GM12878 (cell line): Measurements from ENCODE around the gene ERC1. TPM values are rescaled to one million over a fixed set of nuclear protein-coding genes. Genes with fewer than 3 reads are reported as not detected.

Experiments
- ATAC-seq: fragments of 200-7000 bp; cut with Tn5 transposase; 3 replicates; pipeline ENCODE4 v1.9.1; 2020; ENCODE audit warnings: mild to moderate bottlenecking, moderate library complexity
- BruUV-seq: library from RNA; stranded (reverse); fragments of 400-500 nt; replicated peaks from 2 replicates; lab custom pipeline; 2021; lab: Mats Ljungman, UMichigan
- CTCF ChIA-PET: fragments of 300-600 bp; sonication (Branson Sonifier 250); formaldehyde crosslinking; extraction: SDS; loops from one replicate; lab custom pipeline; 2021; ENCODE audit warnings: inconsistent platforms; lab: Yijun Ruan, JAX
- POLR2A ChIA-PET: fragments of 350-600 bp; formaldehyde crosslinking; extraction: SDS; loops from one replicate; lab custom pipeline; 2021; ENCODE audit warnings: inconsistent platforms; lab: Charles Lee
- RAD21 ChIA-PET: fragments of 300-600 bp; sonication (Branson Sonifier 250); formaldehyde crosslinking; loops from one replicate; lab custom pipeline; 2023; ENCODE audit warnings: antibody characterized with exemption; ENCODE audit not compliant: unreplicated experiment; lab: Charles Lee
- SMC1A ChIA-PET: fragments of 300-600 bp; sonication (Branson Sonifier 250); formaldehyde crosslinking; loops from one replicate; lab custom pipeline; 2023; ENCODE audit not compliant: unreplicated experiment, uncharacterized antibody; lab: Charles Lee
- DNase-seq: peaks from one replicate; pipeline ENCODE4 v3.0.0-alpha.2; 2011; ENCODE audit warnings: low read depth, low spot score
- FAIRE-seq: peaks from 3 replicates; lab custom pipeline; 2011; peaks lifted over from hg19 to GRCh38; lab: Jason Lieb, UNC
- H2AFZ ChIP-seq: 2 replicates; pipeline ENCODE4 v1.6.0; 2011; ENCODE audit warnings: low read depth, low read length, control low read depth; ENCODE audit not compliant: control insufficient read depth
- H3K27ac ChIP-seq: 2 replicates; pipeline ENCODE4 v1.5.1; 2011; ENCODE audit warnings: control low read depth; ENCODE audit not compliant: control insufficient read depth, insufficient read depth
- H3K27me3 ChIP-seq, 2 experiments: replicated peaks in 1 of 2; 2 replicates each; pipeline versions ENCODE4 v1.6.0 to v1.6.1; 2011; ENCODE audit warnings: low read length in 1 of 2; ENCODE audit not compliant: control insufficient read depth in 2 of 2, insufficient read depth in 2 of 2
- H3K36me3 ChIP-seq, 2 experiments: 2 replicates each; pipeline ENCODE4 v1.5.1; 2011; ENCODE audit warnings: low read length in 1 of 2; ENCODE audit not compliant: control insufficient read depth in 2 of 2, insufficient read depth in 2 of 2
- H3K4me1 ChIP-seq: 2 replicates; pipeline ENCODE4 v1.6.1; 2011; ENCODE audit warnings: mild to moderate bottlenecking, low read length, moderate library complexity, mixed read lengths; ENCODE audit not compliant: control insufficient read depth, insufficient read depth
- H3K4me2 ChIP-seq: 2 replicates; pipeline ENCODE4 v1.6.0; 2011; ENCODE audit warnings: control low read depth; ENCODE audit not compliant: control insufficient read depth, insufficient read depth
- H3K4me3 ChIP-seq: fragments of 200-600 bp; sonication (generic); 2 replicates; pipeline ENCODE4 v1.5.1; 2016
- H3K79me2 ChIP-seq: 2 replicates; pipeline ENCODE4 v1.6.0; 2011; ENCODE audit warnings: low read length; ENCODE audit not compliant: control insufficient read depth, insufficient read depth
- H3K9ac ChIP-seq: 2 replicates; pipeline ENCODE4 v1.8.0; 2011; ENCODE audit warnings: low read length, control low read depth, mixed read lengths; ENCODE audit not compliant: control insufficient read depth, insufficient read depth
- H3K9me3 ChIP-seq: replicated peaks from 3 replicates; pipeline ENCODE4 v1.5.1; 2011; ENCODE audit warnings: mild to moderate bottlenecking, low read length; ENCODE audit not compliant: control insufficient read depth, insufficient read depth
- H4K20me1 ChIP-seq: 2 replicates; pipeline ENCODE4 v1.6.0; 2011; ENCODE audit not compliant: control insufficient read depth, insufficient read depth
- CBX3 ChIP-seq: fragments of 200-600 bp; sonication (generic); IDR thresholded peaks from 2 replicates; pipeline ENCODE4 v1.6.1; 2016; ENCODE audit warnings: low read depth, borderline replicate concordance
- CHD1 ChIP-seq: IDR thresholded peaks from 2 replicates; pipeline ENCODE4 v1.6.1; 2012; ENCODE audit warnings: low read depth, low read length, improper control_type of control experiment
- EGR1 ChIP-seq, 2 experiments: IDR thresholded peaks; 1 replicate in 1 of 2; 2 replicates in 1 of 2; pipeline ENCODE4 v1.6.1; 2011 to 2012; ENCODE audit warnings: low read depth in 2 of 2, low read length in 2 of 2, borderline replicate concordance in 1 of 2, mild to moderate bottlenecking in 1 of 2, moderate library complexity in 1 of 2
- FOXK2 ChIP-seq: fragments of 450-650 bp; IDR thresholded peaks from 2 replicates; pipeline ENCODE4 v1.6.1; 2017; ENCODE audit warnings: mild to moderate bottlenecking, moderate library complexity
- IKZF2 ChIP-seq, 2 experiments: fragments of 450-650 bp; IDR thresholded peaks; 2 replicates each; pipeline ENCODE4 v1.6.1; 2017; ENCODE audit warnings: mild to moderate bottlenecking in 2 of 2, moderate library complexity in 2 of 2
- MYB ChIP-seq: fragments of 150-350 bp; IDR thresholded peaks from 2 replicates; pipeline ENCODE4 v1.6.1; 2014; ENCODE audit warnings: mild to moderate bottlenecking, low read depth, low read length, borderline replicate concordance
- NBN ChIP-seq: fragments of 450-650 bp; IDR thresholded peaks from 2 replicates; pipeline ENCODE4 v1.6.1; 2016
- NFIC ChIP-seq: IDR thresholded peaks from 2 replicates; pipeline ENCODE4 v1.6.1; 2012; ENCODE audit warnings: low read depth, mild to moderate bottlenecking, inconsistent platforms, low read length, moderate library complexity
- PAX8 ChIP-seq: fragments of 450-650 bp; IDR thresholded peaks from 2 replicates; pipeline ENCODE4 v1.6.1; 2017; ENCODE audit warnings: mild to moderate bottlenecking, moderate library complexity
- POU2F2 ChIP-seq: IDR thresholded peaks from 3 replicates; pipeline ENCODE4 v1.6.1; 2011; ENCODE audit warnings: low read depth, mild to moderate bottlenecking, low read length, borderline replicate concordance
- RAD51 ChIP-seq: fragments of 450-650 bp; IDR thresholded peaks from 2 replicates; pipeline ENCODE4 v1.6.1; 2016; ENCODE audit warnings: moderate library complexity, mild to moderate bottlenecking, inconsistent platforms
- SMARCA5 ChIP-seq: fragments of 450-650 bp; IDR thresholded peaks from 2 replicates; pipeline ENCODE4 v1.6.1; 2017; ENCODE audit warnings: mild to moderate bottlenecking
- STAT3 ChIP-seq: IDR thresholded peaks from 2 replicates; pipeline ENCODE4 v1.6.1; 2011; ENCODE audit warnings: low read depth, low read length, improper control_type of control experiment
- WGBS: methylation state at CpG from one replicate; pipeline ENCODE4 v1.1.6; 2016; ENCODE audit warnings: low lambda C conversion rate; ENCODE audit not compliant: insufficient replicate concordance, insufficient coverage; ENCODE audit errors: missing lambda C conversion rate; 5-methylcytosine and 5-hydroxymethylcytosine counted together
- in situ Hi-C: fragments of 300-500 bp; cut with MboI; formaldehyde crosslinking; loops from 9 replicates; pipeline ENCODE4 v1.14.3; 2018; ENCODE audit warnings: mixed read lengths
- intact Hi-C: fragments of 100-400 bp; cut with micrococcal nuclease; formaldehyde crosslinking; loops from one replicate; pipeline ENCODE4 v1.14.2; 2022; ENCODE audit not compliant: unreplicated experiment
- polyA plus RNA-seq, 11 experiments: library from polyadenylated mRNA; depleted of rRNA in 4 of 11; unstranded in 6 of 11; stranded (reverse) in 5 of 11; fragments of >200 nt; fragmentation: Nextera tagmentation in 4 of 11; fragmentation: Illumina TruSeq in 1 of 11; extraction: Ambion mirVana in 4 of 11; extraction: Trizol in 1 of 11; gene quantifications; 1 replicate in 1 of 11; 2 replicates in 10 of 11; pipeline versions ENCODE4 v1.2.1 to v1.2.3, GENCODE V29; 2011 to 2016; ENCODE audit warnings: inconsistent platforms in 2 of 11, missing spikeins in 2 of 11, low read depth in 1 of 11
- total RNA-seq, 4 experiments: library from RNA; depleted of rRNA in 3 of 4; stranded (reverse); fragments of >200 nt in 3 of 4; fragmentation: Illumina TruSeq in 1 of 4; extraction: Trizol in 1 of 4; gene quantifications; 2 replicates each; pipeline versions ENCODE4 v1.2.1 to v1.2.3, GENCODE V29; 2013 to 2021
- TF ChIP-seq, protein P1 (sequence below): fragments of 450-650 bp; IDR thresholded peaks from 2 replicates; pipeline ENCODE4 v1.6.1; 2018; ENCODE audit warnings: mild to moderate bottlenecking, low read depth, moderate library complexity; ENCODE audit not compliant: partially characterized antibody
- TF ChIP-seq, protein P2 (sequence below): fragments of 450-650 bp; IDR thresholded peaks from 2 replicates; pipeline ENCODE4 v1.6.1; 2016; ENCODE audit warnings: mild to moderate bottlenecking
- TF ChIP-seq, protein P3 (sequence below): fragments of 450-650 bp; conservative IDR thresholded peaks from 2 replicates; pipeline ENCODE4 v1.6.1; 2017; ENCODE audit warnings: mild to moderate bottlenecking, moderate library complexity
- TF ChIP-seq, protein P4 (sequence below): fragments of 450-650 bp; IDR thresholded peaks from 2 replicates; pipeline ENCODE4 v1.6.1; 2016; ENCODE audit warnings: mild to moderate bottlenecking

The ERC1 gene
- total and polyA plus RNA-seq, 10 of the 15 experiments (the other 5 are each of a cell fraction or from before 2014, with no cell fraction given) = 0.75 to 8.0 (median 5.0) TPM

DNA sequence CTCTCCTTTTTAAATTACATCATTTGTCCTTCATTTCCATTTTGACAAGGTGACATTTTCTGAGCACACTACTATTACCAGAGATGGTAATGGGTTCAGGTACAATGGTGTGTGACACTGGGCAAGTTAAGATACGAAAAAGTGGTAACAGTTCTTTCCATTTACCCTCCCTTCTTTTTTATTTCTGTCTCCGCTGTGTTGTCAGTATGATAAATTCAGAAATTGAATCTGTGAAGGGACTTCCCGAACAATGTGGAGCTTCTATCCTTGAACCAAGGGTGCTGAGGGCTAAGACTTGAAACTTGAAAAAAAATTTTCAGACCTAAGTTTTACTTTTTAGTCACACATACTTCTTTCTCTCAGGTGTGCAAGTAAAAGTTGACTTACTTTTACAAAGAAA, 103.7 kb downstream of the ERC1 start:
- ChIA-PET RAD21 (interaction anchor here (0.9 to 2.0 kb wide), 8 partner anchors 14 to 642 kb away, joined by 3 to 8 read pairs (median 5); no protein-coding TSS in a partner anchor), CTCF (interaction anchor here (0.7 to 4.2 kb wide), 8 partner anchors 11 to 508 kb away, joined by 3 to 44 read pairs (median 6); no protein-coding TSS in a partner anchor), POLR2A (interaction anchor here (0.6 to 1.4 kb wide), 4 partner anchors 11 to 425 kb away, joined by 4 to 5 read pairs (median 4); no protein-coding TSS in a partner anchor), SMC1A (interaction anchor here (0.5 to 2.3 kb wide), 9 partner anchors 9 to 508 kb away, joined by 3 to 15 read pairs (median 5); no protein-coding TSS in a partner anchor)
- intact Hi-C loops = loop anchor here (5.0 kb wide), 1 partner anchor 527 kb away; no protein-coding TSS in a partner anchor
- H2AFZ ChIP-seq = peak overlapping the region; percentile 13
- no peak overlapping the region for H3K9ac ChIP-seq
- in situ Hi-C loops = loop anchor here (5.0 kb wide), 1 partner anchor 527 kb away; no protein-coding TSS in a partner anchor
- H3K4me3 ChIP-seq = no peak overlapping the region
- H3K4me1 ChIP-seq = peaks cover 28% of the 10 kb centered on the region
- H3K27ac ChIP-seq = peak overlapping the region; percentile 35; the same call in 1 of the 2 replicates
- no peaks in the 10 kb centered on the region for H3K27me3 ChIP-seq
- no peaks in the 10 kb centered on the region for H3K9me3 ChIP-seq
- H3K4me2 ChIP-seq = peak overlapping the region; percentile 56
- no TSS peak for BruUV-seq
- no peaks in the 10 kb centered on the region for H3K79me2 ChIP-seq
- no peaks in the 10 kb centered on the region for H4K20me1 ChIP-seq
- peak; percentile 56 for ATAC-seq
- no peak for FAIRE-seq
- no peaks in the 10 kb centered on the region for H3K36me3 ChIP-seq
- WGBS = 2% methylated on average over 3 of the region's 3 CpGs
- DNase-seq = peak; percentile 49
- no peak for TF ChIP-seq POU2F2
- TF ChIP-seq EGR1 (IDR thresholded peaks at IDR 0.05; ENCODE audit: borderline replicate concordance in 1 of 2, low read depth in 2 of 2, low read length in 2 of 2) = no peak
- TF ChIP-seq PAX8 = no peak
- 0 out of 2 replicates have a peak, but pooled peaks have one; percentile 37 for TF ChIP-seq SMARCA5
- TF ChIP-seq, protein P1, sequence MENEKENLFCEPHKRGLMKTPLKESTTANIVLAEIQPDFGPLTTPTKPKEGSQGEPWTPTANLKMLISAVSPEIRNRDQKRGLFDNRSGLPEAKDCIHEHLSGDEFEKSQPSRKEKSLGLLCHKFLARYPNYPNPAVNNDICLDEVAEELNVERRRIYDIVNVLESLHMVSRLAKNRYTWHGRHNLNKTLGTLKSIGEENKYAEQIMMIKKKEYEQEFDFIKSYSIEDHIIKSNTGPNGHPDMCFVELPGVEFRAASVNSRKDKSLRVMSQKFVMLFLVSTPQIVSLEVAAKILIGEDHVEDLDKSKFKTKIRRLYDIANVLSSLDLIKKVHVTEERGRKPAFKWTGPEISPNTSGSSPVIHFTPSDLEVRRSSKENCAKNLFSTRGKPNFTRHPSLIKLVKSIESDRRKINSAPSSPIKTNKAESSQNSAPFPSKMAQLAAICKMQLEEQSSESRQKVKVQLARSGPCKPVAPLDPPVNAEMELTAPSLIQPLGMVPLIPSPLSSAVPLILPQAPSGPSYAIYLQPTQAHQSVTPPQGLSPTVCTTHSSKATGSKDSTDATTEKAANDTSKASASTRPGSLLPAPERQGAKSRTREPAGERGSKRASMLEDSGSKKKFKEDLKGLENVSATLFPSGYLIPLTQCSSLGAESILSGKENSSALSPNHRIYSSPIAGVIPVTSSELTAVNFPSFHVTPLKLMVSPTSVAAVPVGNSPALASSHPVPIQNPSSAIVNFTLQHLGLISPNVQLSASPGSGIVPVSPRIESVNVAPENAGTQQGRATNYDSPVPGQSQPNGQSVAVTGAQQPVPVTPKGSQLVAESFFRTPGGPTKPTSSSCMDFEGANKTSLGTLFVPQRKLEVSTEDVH = no peak
- TF ChIP-seq STAT3 = no peak
- TF ChIP-seq MYB = no peak
- TF ChIP-seq, protein P2, sequence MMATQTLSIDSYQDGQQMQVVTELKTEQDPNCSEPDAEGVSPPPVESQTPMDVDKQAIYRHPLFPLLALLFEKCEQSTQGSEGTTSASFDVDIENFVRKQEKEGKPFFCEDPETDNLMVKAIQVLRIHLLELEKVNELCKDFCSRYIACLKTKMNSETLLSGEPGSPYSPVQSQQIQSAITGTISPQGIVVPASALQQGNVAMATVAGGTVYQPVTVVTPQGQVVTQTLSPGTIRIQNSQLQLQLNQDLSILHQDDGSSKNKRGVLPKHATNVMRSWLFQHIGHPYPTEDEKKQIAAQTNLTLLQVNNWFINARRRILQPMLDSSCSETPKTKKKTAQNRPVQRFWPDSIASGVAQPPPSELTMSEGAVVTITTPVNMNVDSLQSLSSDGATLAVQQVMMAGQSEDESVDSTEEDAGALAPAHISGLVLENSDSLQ = no peak
- no peak for TF ChIP-seq CHD1
- TF ChIP-seq, protein P3, sequence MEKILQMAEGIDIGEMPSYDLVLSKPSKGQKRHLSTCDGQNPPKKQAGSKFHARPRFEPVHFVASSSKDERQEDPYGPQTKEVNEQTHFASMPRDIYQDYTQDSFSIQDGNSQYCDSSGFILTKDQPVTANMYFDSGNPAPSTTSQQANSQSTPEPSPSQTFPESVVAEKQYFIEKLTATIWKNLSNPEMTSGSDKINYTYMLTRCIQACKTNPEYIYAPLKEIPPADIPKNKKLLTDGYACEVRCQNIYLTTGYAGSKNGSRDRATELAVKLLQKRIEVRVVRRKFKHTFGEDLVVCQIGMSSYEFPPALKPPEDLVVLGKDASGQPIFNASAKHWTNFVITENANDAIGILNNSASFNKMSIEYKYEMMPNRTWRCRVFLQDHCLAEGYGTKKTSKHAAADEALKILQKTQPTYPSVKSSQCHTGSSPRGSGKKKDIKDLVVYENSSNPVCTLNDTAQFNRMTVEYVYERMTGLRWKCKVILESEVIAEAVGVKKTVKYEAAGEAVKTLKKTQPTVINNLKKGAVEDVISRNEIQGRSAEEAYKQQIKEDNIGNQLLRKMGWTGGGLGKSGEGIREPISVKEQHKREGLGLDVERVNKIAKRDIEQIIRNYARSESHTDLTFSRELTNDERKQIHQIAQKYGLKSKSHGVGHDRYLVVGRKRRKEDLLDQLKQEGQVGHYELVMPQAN = no peak
- TF ChIP-seq FOXK2 = no peak
- TF ChIP-seq NFIC = peak; percentile 68; the same call in 1 of the 2 replicates
- TF ChIP-seq NBN = 0 out of 2 replicates have a peak, but pooled peaks have one; percentile 38
- TF ChIP-seq RAD51 = no peak
- TF ChIP-seq, protein P4, sequence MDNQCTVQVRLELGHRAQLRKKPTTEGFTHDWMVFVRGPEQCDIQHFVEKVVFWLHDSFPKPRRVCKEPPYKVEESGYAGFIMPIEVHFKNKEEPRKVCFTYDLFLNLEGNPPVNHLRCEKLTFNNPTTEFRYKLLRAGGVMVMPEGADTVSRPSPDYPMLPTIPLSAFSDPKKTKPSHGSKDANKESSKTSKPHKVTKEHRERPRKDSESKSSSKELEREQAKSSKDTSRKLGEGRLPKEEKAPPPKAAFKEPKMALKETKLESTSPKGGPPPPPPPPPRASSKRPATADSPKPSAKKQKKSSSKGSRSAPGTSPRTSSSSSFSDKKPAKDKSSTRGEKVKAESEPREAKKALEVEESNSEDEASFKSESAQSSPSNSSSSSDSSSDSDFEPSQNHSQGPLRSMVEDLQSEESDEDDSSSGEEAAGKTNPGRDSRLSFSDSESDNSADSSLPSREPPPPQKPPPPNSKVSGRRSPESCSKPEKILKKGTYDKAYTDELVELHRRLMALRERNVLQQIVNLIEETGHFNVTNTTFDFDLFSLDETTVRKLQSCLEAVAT = no peak
- TF ChIP-seq IKZF2 (IDR thresholded peaks at IDR 0.05) = peak; percentile 14 to 30; a peak in 1 of 4 replicates
- TF ChIP-seq CBX3 = no peak
